H9 (cell line): ENCODE data around the gene PACSIN3. TPM values are rescaled to one million over a fixed set of nuclear protein-coding genes. Genes with fewer than 3 reads are reported as not detected.

Experiments
- DNase-seq: peaks from one replicate; pipeline ENCODE4 v3.0.0-alpha.2; 2017
- H2AFZ ChIP-seq: one replicate; pipeline ENCODE4 v1.6.1; 2013; ENCODE audit warnings: mild to moderate bottlenecking, low read length, control low read depth, moderate library complexity
- H2AK5ac ChIP-seq: 2 replicates; pipeline ENCODE4 v1.6.1; 2013; ENCODE audit warnings: low read length, control low read depth, mixed read lengths; ENCODE audit not compliant: insufficient read length
- H2BK120ac ChIP-seq: one replicate; pipeline ENCODE4 v1.6.1; 2013; ENCODE audit warnings: low read depth, mild to moderate bottlenecking, low read length, control low read depth, inconsistent platforms; ENCODE audit not compliant: poor library complexity, severe bottlenecking
- H2BK12ac ChIP-seq: 2 replicates; pipeline ENCODE4 v1.6.1; 2013; ENCODE audit warnings: low read length, control low read depth, mixed read lengths, low read depth; ENCODE audit not compliant: insufficient read length
- H2BK15ac ChIP-seq: 2 replicates; pipeline ENCODE4 v1.6.1; 2013; ENCODE audit warnings: low read depth, low read length, control low read depth
- H2BK20ac ChIP-seq: one replicate; pipeline ENCODE4 v1.6.1; 2013; ENCODE audit warnings: low read depth, mild to moderate bottlenecking, low read length, control low read depth, inconsistent platforms; ENCODE audit not compliant: poor library complexity, severe bottlenecking
- H2BK5ac ChIP-seq: 2 replicates; pipeline ENCODE4 v1.6.1; 2013; ENCODE audit warnings: low read length, control low read depth, mixed read lengths; ENCODE audit not compliant: insufficient read length
- H3K14ac ChIP-seq: 2 replicates; pipeline ENCODE4 v1.6.1; 2013; ENCODE audit warnings: low read length, control low read depth; ENCODE audit not compliant: insufficient read depth
- H3K18ac ChIP-seq: 2 replicates; pipeline ENCODE4 v1.6.1; 2013; ENCODE audit warnings: low read depth, mild to moderate bottlenecking, mixed read lengths, low read length, control low read depth; ENCODE audit not compliant: insufficient read length
- H3K23ac ChIP-seq: 2 replicates; pipeline ENCODE4 v1.6.1; 2013; ENCODE audit warnings: low read length, control low read depth, mixed read lengths, low read depth; ENCODE audit not compliant: insufficient read length
- H3K23me2 ChIP-seq: 2 replicates; pipeline ENCODE4 v1.6.1; 2013; ENCODE audit warnings: low read depth, mild to moderate bottlenecking, mixed read lengths, low read length, control low read depth; ENCODE audit not compliant: insufficient read length, poor library complexity, severe bottlenecking
- H3K27ac ChIP-seq: 2 replicates; pipeline ENCODE4 v1.5.1; 2013; ENCODE audit warnings: low read length, control low read depth, mixed read lengths, low read depth; ENCODE audit not compliant: insufficient read length
- H3K27me3 ChIP-seq: 2 replicates; pipeline ENCODE4 v1.6.1; 2013; ENCODE audit warnings: low read length, control low read depth, inconsistent platforms; ENCODE audit not compliant: insufficient read depth
- H3K4ac ChIP-seq: 2 replicates; pipeline ENCODE4 v1.6.1; 2013; ENCODE audit warnings: low read depth, mild to moderate bottlenecking, control low read depth, inconsistent platforms, low read length, moderate library complexity
- H3K4me1 ChIP-seq: 2 replicates; pipeline ENCODE4 v1.6.1; 2013; ENCODE audit warnings: low read length, control low read depth, inconsistent platforms; ENCODE audit not compliant: insufficient read depth
- H3K4me2 ChIP-seq: 2 replicates; pipeline ENCODE4 v1.6.1; 2013; ENCODE audit warnings: low read length, control low read depth, mixed read lengths; ENCODE audit not compliant: insufficient read length, insufficient read depth
- H3K56ac ChIP-seq: 2 replicates; pipeline ENCODE4 v1.6.1; 2013; ENCODE audit warnings: low read depth, mild to moderate bottlenecking, mixed read lengths, low read length, control low read depth; ENCODE audit not compliant: insufficient read length
- H3K79me1 ChIP-seq: 2 replicates; pipeline ENCODE4 v1.6.1; 2013; ENCODE audit warnings: low read depth, mild to moderate bottlenecking, moderate library complexity, low read length, control low read depth, inconsistent platforms; ENCODE audit not compliant: insufficient read depth, poor library complexity, severe bottlenecking
- H3K79me2 ChIP-seq: 2 replicates; pipeline ENCODE4 v1.6.1; 2013; ENCODE audit warnings: low read length, control low read depth, inconsistent platforms; ENCODE audit not compliant: insufficient read depth
- H3K9ac ChIP-seq: 2 replicates; pipeline ENCODE4 v1.6.1; 2013; ENCODE audit warnings: low read length, control low read depth, mixed read lengths; ENCODE audit not compliant: insufficient read length; ENCODE audit errors: extremely low read depth
- H3K9me3 ChIP-seq: one replicate; pipeline ENCODE4 v1.6.1; 2013; ENCODE audit warnings: low read depth, low read length, inconsistent platforms; ENCODE audit not compliant: control insufficient read depth
- H3T11ph ChIP-seq: one replicate; pipeline ENCODE4 v1.6.1; 2013; ENCODE audit warnings: mild to moderate bottlenecking, low read length, control low read depth, inconsistent platforms
- H4K20me1 ChIP-seq: one replicate; pipeline ENCODE4 v1.6.1; 2013; ENCODE audit not compliant: control insufficient read depth, insufficient read length, insufficient read depth
- H4K5ac ChIP-seq: 2 replicates; pipeline ENCODE4 v1.6.1; 2013; ENCODE audit warnings: low read depth, mild to moderate bottlenecking, mixed read lengths, low read length, control low read depth; ENCODE audit not compliant: insufficient read length
- H4K8ac ChIP-seq: replicated peaks from 2 replicates; pipeline ENCODE4 v1.6.1; 2013; ENCODE audit warnings: low read length, control low read depth, mixed read lengths, low read depth; ENCODE audit not compliant: insufficient read length
- H4K91ac ChIP-seq: 2 replicates; pipeline ENCODE4 v1.6.1; 2013; ENCODE audit warnings: low read depth, mild to moderate bottlenecking, moderate library complexity, mixed read lengths, low read length, control low read depth; ENCODE audit not compliant: insufficient read length
- H3K27ac Mint-ChIP-seq, 3 experiments: 2 replicates in 2 of 3; 3 replicates in 1 of 3; pipeline ENCODE4 v1.8.0; 2020 to 2021; ENCODE audit warnings: mixed read lengths in 3 of 3, mild to moderate bottlenecking in 1 of 3, moderate library complexity in 1 of 3
- H3K27me3 Mint-ChIP-seq: 2 replicates; pipeline ENCODE4 v1.8.0; 2021; ENCODE audit warnings: low read depth, mild to moderate bottlenecking, moderate library complexity, mixed read lengths
- H3K36me3 Mint-ChIP-seq, 3 experiments: 2 replicates in 2 of 3; 3 replicates in 1 of 3; pipeline ENCODE4 v1.8.0; 2020 to 2021; ENCODE audit warnings: low read depth in 3 of 3, mixed read lengths in 3 of 3; ENCODE audit not compliant: insufficient read depth in 1 of 3
- H3K4me1 Mint-ChIP-seq, 2 experiments: 2 replicates each; pipeline ENCODE4 v1.8.0; 2020; ENCODE audit warnings: mixed read lengths in 2 of 2
- H3K4me3 Mint-ChIP-seq, 2 experiments: 2 replicates in 1 of 2; 3 replicates in 1 of 2; pipeline ENCODE4 v1.8.0; 2020 to 2021; ENCODE audit warnings: mild to moderate bottlenecking in 2 of 2, mixed read lengths in 2 of 2, moderate library complexity in 1 of 2
- H3K9me3 Mint-ChIP-seq, 2 experiments: 2 replicates in 1 of 2; 3 replicates in 1 of 2; pipeline ENCODE4 v1.8.0; 2020; ENCODE audit warnings: mild to moderate bottlenecking in 2 of 2, mixed read lengths in 2 of 2, moderate library complexity in 1 of 2
- CTCF ChIP-seq: fragments of 200-600 bp; sonication (generic); conservative IDR thresholded peaks from 3 replicates; pipeline ENCODE4 v1.8.0; 2021; ENCODE audit warnings: antibody characterized with exemption, mild to moderate bottlenecking
- WGBS: extraction: QIAGEN DNeasy Blood & Tissue Kit; methylation state at CpG from one replicate; pipeline ENCODE4 v1.1.7; 2013; ENCODE audit warnings: missing lambda C conversion rate, low lambda C conversion rate, mixed read lengths; ENCODE audit not compliant: insufficient read length; ENCODE audit errors: extremely low coverage; 5-methylcytosine and 5-hydroxymethylcytosine counted together
- total RNA-seq: library from RNA; stranded (reverse); gene quantifications from 2 replicates; pipeline ENCODE4 v1.2.1, GENCODE V29; 2021

The PACSIN3 gene
- total RNA-seq, 1 experiment from 2014 or later: 63.0 TPM

GRCh38 chr11:47137476-47137875, 48.8 kb downstream of the PACSIN3 start:
- Mint-ChIP-seq H3K27me3 (no peaks in the 10 kb centered on the region), H3K36me3 (peaks cover 2 to 11% (median 8%) of the 10 kb centered on the region in 3 experiments; a peak in 6 of 7 replicates), H3K9me3 (no peaks in the 10 kb centered on the region), H3K27ac (no peak overlapping the region), H3K4me1 (peaks cover 2 to 13% of the 10 kb centered on the region in 2 experiments), H3K4me3 (no peak overlapping the region)
- Histone ChIP-seq H4K91ac (no peak overlapping the region), H4K8ac (no peak overlapping the region), H3T11ph (no peak overlapping the region), H3K79me2 (no peaks in the 10 kb centered on the region), H2BK15ac (no peak overlapping the region), H3K56ac (no peak overlapping the region), H3K27ac (no peak overlapping the region), H3K27me3 (no peaks in the 10 kb centered on the region), H4K5ac (no peak overlapping the region), H3K79me1 (no peaks in the 10 kb centered on the region), H2BK5ac (no peak overlapping the region), H2AK5ac (no peak overlapping the region), H2BK120ac (no peak overlapping the region), H3K9ac (no peak overlapping the region), H3K23me2 (no peaks in the 10 kb centered on the region), H3K4me1 (no peaks in the 10 kb centered on the region), H3K4ac (no peak overlapping the region), H4K20me1 (no peaks in the 10 kb centered on the region), H3K14ac (no peak overlapping the region), H3K23ac (no peak overlapping the region), H2BK12ac (no peak overlapping the region), H2AFZ (no peak overlapping the region), H3K9me3 (no peaks in the 10 kb centered on the region), H3K4me2 (no peak overlapping the region), H3K18ac (no peak overlapping the region), H2BK20ac (no peak overlapping the region)
- no peak for DNase-seq
- no CpG with 5 or more reads among the region's 2 CpGs for WGBS
- TF ChIP-seq CTCF: no peak
